Caco-2 (cell line): ENCODE data around the gene LCN12. TPM values are rescaled to one million over a fixed set of nuclear protein-coding genes. Genes with fewer than 3 reads are reported as not detected.

Experiments used
- BruUV-seq: library from RNA; stranded (reverse); fragments of 400-500 nt; replicated peaks from 2 replicates; lab custom pipeline; 2021; lab: Mats Ljungman, UMichigan
- CTCF ChIA-PET: fragments of 300-600 bp; sonication (Branson Sonifier 250); formaldehyde crosslinking; loops from one replicate; lab custom pipeline; 2022; ENCODE audit warnings: antibody characterized with exemption; lab: Charles Lee
- POLR2A ChIA-PET: fragments of 300-600 bp; sonication (Branson Sonifier 250); formaldehyde crosslinking; loops from one replicate; lab custom pipeline; 2022; ENCODE audit warnings: antibody characterized with exemption; lab: Charles Lee
- DNase-seq, 2 experiments: peaks; one replicate each; pipeline versions ENCODE4 v3.0.0 to v3.0.0-alpha.2; 2020 to 2022
- H3K27me3 ChIP-seq: replicated peaks from 2 replicates; pipeline ENCODE4 v1.6.0; 2011; ENCODE audit warnings: low read length; ENCODE audit not compliant: control insufficient read depth, insufficient read depth
- H3K36me3 ChIP-seq: 2 replicates; pipeline ENCODE4 v1.5.1; 2011; ENCODE audit warnings: low read length; ENCODE audit not compliant: control insufficient read depth, insufficient read depth
- H3K4me1 ChIP-seq: fragments of 250-450 bp; sonication (Bioruptor Pico); 2 replicates; pipeline ENCODE4 v1.5.1; 2020; ENCODE audit warnings: mild to moderate bottlenecking
- H3K4me3 ChIP-seq: 2 replicates; pipeline ENCODE4 v1.5.1; 2011; ENCODE audit warnings: low read depth, mild to moderate bottlenecking, control low read depth, low read length
- H3K9me3 ChIP-seq: fragments of 250-450 bp; sonication (Bioruptor Pico); 2 replicates; pipeline ENCODE4 v1.5.1; 2020; ENCODE audit warnings: mild to moderate bottlenecking, moderate library complexity
- H3K27ac Mint-ChIP-seq: one replicate; pipeline ENCODE4 v1.8.0; 2022; ENCODE audit warnings: mixed read lengths; ENCODE audit not compliant: unreplicated experiment
- H3K27me3 Mint-ChIP-seq: one replicate; pipeline ENCODE4 v1.8.0; 2022; ENCODE audit warnings: mixed read lengths; ENCODE audit not compliant: insufficient read depth, unreplicated experiment
- H3K36me3 Mint-ChIP-seq: one replicate; pipeline ENCODE4 v1.8.0; 2022; ENCODE audit warnings: mild to moderate bottlenecking, mixed read lengths; ENCODE audit not compliant: insufficient read depth, unreplicated experiment
- H3K4me1 Mint-ChIP-seq: one replicate; pipeline ENCODE4 v1.8.0; 2022; ENCODE audit warnings: low read depth, mixed read lengths; ENCODE audit not compliant: unreplicated experiment
- H3K4me3 Mint-ChIP-seq: one replicate; pipeline ENCODE4 v1.8.0; 2022; ENCODE audit warnings: mild to moderate bottlenecking, moderate library complexity, mixed read lengths; ENCODE audit not compliant: unreplicated experiment
- H3K9me3 Mint-ChIP-seq: one replicate; pipeline ENCODE4 v1.8.0; 2022; ENCODE audit warnings: mixed read lengths; ENCODE audit not compliant: unreplicated experiment
- intact Hi-C: fragments of 100-400 bp; cut with micrococcal nuclease; formaldehyde crosslinking; loops from one replicate; pipeline ENCODE4 v1.10.0; 2022; ENCODE audit not compliant: unreplicated experiment
- total RNA-seq: library from RNA; stranded (reverse); gene quantifications from 2 replicates; pipeline ENCODE4 v1.2.3, GENCODE V29; 2022
- TF ChIP-seq, protein P1 (sequence below), 2 experiments: fragments of 200-600 bp in 1 of 2; IDR thresholded peaks; 1 replicate in 1 of 2; 2 replicates in 1 of 2; pipeline versions ENCODE4 v1.5.1 to v1.8.0; 2011 to 2022; ENCODE audit warnings: antibody characterized with exemption in 1 of 2, control low read depth in 1 of 2, inconsistent platforms in 1 of 2, low read depth in 1 of 2, low read length in 1 of 2, mild to moderate bottlenecking in 1 of 2, moderate library complexity in 1 of 2; ENCODE audit not compliant: insufficient read depth in 1 of 2, severe bottlenecking in 1 of 2, unreplicated experiment in 1 of 2

The LCN12 gene
- total RNA-seq, 1 experiment from 2014 or later = 20.0 TPM

GRCh38 chr9:136907011-136907914 lies 44.8 kb upstream of the LCN12 start:
- Mint-ChIP-seq H3K4me3 (no peak overlapping the region), H3K36me3 (peaks cover 83% of the 10 kb centered on the region), H3K27me3 (no peaks in the 10 kb centered on the region), H3K9me3 (no peaks in the 10 kb centered on the region), H3K4me1 (no peaks in the 10 kb centered on the region), H3K27ac (peak overlapping the region; percentile 34)
- Histone ChIP-seq H3K4me3 (no peak overlapping the region), H3K4me1 (peaks cover 1% of the 10 kb centered on the region; the same call in 1 of the 2 replicates), H3K27me3 (no peaks in the 10 kb centered on the region), H3K36me3 (peaks cover 1% of the 10 kb centered on the region; the same call in 1 of the 2 replicates), H3K9me3 (no peaks in the 10 kb centered on the region)
- intact Hi-C loops = no loop called here
- no TSS peak for BruUV-seq
- TF ChIP-seq, protein P1, sequence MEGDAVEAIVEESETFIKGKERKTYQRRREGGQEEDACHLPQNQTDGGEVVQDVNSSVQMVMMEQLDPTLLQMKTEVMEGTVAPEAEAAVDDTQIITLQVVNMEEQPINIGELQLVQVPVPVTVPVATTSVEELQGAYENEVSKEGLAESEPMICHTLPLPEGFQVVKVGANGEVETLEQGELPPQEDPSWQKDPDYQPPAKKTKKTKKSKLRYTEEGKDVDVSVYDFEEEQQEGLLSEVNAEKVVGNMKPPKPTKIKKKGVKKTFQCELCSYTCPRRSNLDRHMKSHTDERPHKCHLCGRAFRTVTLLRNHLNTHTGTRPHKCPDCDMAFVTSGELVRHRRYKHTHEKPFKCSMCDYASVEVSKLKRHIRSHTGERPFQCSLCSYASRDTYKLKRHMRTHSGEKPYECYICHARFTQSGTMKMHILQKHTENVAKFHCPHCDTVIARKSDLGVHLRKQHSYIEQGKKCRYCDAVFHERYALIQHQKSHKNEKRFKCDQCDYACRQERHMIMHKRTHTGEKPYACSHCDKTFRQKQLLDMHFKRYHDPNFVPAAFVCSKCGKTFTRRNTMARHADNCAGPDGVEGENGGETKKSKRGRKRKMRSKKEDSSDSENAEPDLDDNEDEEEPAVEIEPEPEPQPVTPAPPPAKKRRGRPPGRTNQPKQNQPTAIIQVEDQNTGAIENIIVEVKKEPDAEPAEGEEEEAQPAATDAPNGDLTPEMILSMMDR (IDR thresholded peaks at IDR 0.05; ENCODE audit: insufficient read depth in 1 of 2, low read depth in 1 of 2, low read length in 1 of 2, severe bottlenecking in 1 of 2, unreplicated experiment in 1 of 2) = no peak
- DNase-seq = no peak
- ChIA-PET CTCF (interaction anchor here (0.6 to 0.8 kb wide), 2 partner anchors 33 to 65 kb away, joined by 3 to 4 read pairs; partner anchors contain the start of gene AJM1), POLR2A (interaction anchor here (0.6 kb wide), 1 partner anchor 10 kb away, joined by 3 read pairs; no protein-coding TSS in a partner anchor)

GRCh38 chr9:136910197-136910900 lies 41.7 kb upstream of the LCN12 start:
- Mint-ChIP-seq H3K4me3 (no peak overlapping the region), H3K27ac (no peak overlapping the region), H3K36me3 (peaks cover 83% of the 10 kb centered on the region), H3K9me3 (no peaks in the 10 kb centered on the region), H3K4me1 (no peaks in the 10 kb centered on the region), H3K27me3 (no peaks in the 10 kb centered on the region)
- intact Hi-C loops = no loop called here
- Histone ChIP-seq H3K4me1 (no peaks in the 10 kb centered on the region), H3K4me3 (no peak overlapping the region), H3K9me3 (no peaks in the 10 kb centered on the region), H3K36me3 (peaks cover 1% of the 10 kb centered on the region; the same call in 1 of the 2 replicates), H3K27me3 (no peaks in the 10 kb centered on the region)
- TF ChIP-seq, protein P1 (IDR thresholded peaks at IDR 0.05; ENCODE audit: insufficient read depth in 1 of 2, low read depth in 1 of 2, low read length in 1 of 2, severe bottlenecking in 1 of 2, unreplicated experiment in 1 of 2) = no peak
- no TSS peak for BruUV-seq
- ChIA-PET CTCF (no interaction called here), POLR2A (no interaction called here)
- DNase-seq = no peak

GRCh38 chr9:136910901-136911245 lies 41.2 kb upstream of the LCN12 start:
- DNase-seq = no peak
- Mint-ChIP-seq H3K4me1 (no peaks in the 10 kb centered on the region), H3K9me3 (no peaks in the 10 kb centered on the region), H3K27ac (no peak overlapping the region), H3K4me3 (no peak overlapping the region), H3K27me3 (no peaks in the 10 kb centered on the region), H3K36me3 (peaks cover 86% of the 10 kb centered on the region)
- H3K36me3 ChIP-seq = peaks cover 1% of the 10 kb centered on the region
- BruUV-seq = no TSS peak
- H3K27me3 ChIP-seq = no peaks in the 10 kb centered on the region
- H3K4me3 ChIP-seq = no peak overlapping the region
- ChIA-PET CTCF (no interaction called here), POLR2A (no interaction called here)
- TF ChIP-seq, protein P1 (IDR thresholded peaks at IDR 0.05; ENCODE audit: insufficient read depth in 1 of 2, low read depth in 1 of 2, low read length in 1 of 2, severe bottlenecking in 1 of 2, unreplicated experiment in 1 of 2) = peak in 1 of 2 experiments; percentile 12
- H3K4me1 ChIP-seq = no peaks in the 10 kb centered on the region
- H3K9me3 ChIP-seq = no peaks in the 10 kb centered on the region
- intact Hi-C loops = no loop called here
